ENCODE measurements around the gene LINC01488. TPM values are rescaled to one million over a fixed set of nuclear protein-coding genes. Genes with fewer than 3 reads are reported as not detected.

LINC01488 gene
- total RNA-seq, 4 donors from 2014 or later: not detected

- Histone ChIP-seq H3K9me3 (no peaks in the 10 kb centered on the region), H3K27me3 (no peaks in the 10 kb centered on the region), H3K4me1 (peaks cover 3 to 6% (median 5%) of the 10 kb centered on the region in 4 donors), H3K4me3 (no peak overlapping the region), H3K27ac (no peak overlapping the region), H3K36me3 (no peaks in the 10 kb centered on the region)
- 81% methylated on average over 9 of the region's 9 CpGs; no CpG with 5 or more reads in 1 of the 2 donors for WGBS, 2 donors (ENCODE audit: low coverage in 1 of 2)
- intact Hi-C loops (cut with DNase I; ENCODE audit: low total_unique reads): no loop called here
- TF ChIP-seq POLR2AphosphoS5 (IDR thresholded peaks at IDR 0.05): no peak
- no peak for TF ChIP-seq POLR2A (IDR thresholded peaks at IDR 0.05)
- TF ChIP-seq, protein P1, sequence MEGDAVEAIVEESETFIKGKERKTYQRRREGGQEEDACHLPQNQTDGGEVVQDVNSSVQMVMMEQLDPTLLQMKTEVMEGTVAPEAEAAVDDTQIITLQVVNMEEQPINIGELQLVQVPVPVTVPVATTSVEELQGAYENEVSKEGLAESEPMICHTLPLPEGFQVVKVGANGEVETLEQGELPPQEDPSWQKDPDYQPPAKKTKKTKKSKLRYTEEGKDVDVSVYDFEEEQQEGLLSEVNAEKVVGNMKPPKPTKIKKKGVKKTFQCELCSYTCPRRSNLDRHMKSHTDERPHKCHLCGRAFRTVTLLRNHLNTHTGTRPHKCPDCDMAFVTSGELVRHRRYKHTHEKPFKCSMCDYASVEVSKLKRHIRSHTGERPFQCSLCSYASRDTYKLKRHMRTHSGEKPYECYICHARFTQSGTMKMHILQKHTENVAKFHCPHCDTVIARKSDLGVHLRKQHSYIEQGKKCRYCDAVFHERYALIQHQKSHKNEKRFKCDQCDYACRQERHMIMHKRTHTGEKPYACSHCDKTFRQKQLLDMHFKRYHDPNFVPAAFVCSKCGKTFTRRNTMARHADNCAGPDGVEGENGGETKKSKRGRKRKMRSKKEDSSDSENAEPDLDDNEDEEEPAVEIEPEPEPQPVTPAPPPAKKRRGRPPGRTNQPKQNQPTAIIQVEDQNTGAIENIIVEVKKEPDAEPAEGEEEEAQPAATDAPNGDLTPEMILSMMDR (IDR thresholded peaks at IDR 0.05): no peak
- DNase-seq: no peak
- in situ Hi-C loops (cut with MboI; ENCODE audit: low pct_ligation_motif_present in 1 of 4, low pct_unique_long_range_greater_than_20kb in 1 of 4, low sequenced_read_pairs in 3 of 4): loop anchor here in 1 of 4 donors (25.0 kb wide), 1 partner anchor 199 kb away; the partner anchor contains the start of gene CCND1
Observed at GRCh38 chr11:69437876-69438205, 43.6 kb upstream of the LINC01488 start.

GRCh38 chr11:69438286-69438920 is 43.1 kb upstream of the LINC01488 start:
- Histone ChIP-seq H3K27me3 (no peaks in the 10 kb centered on the region), H3K9me3 (no peaks in the 10 kb centered on the region), H3K4me1 (peaks cover 7 to 12% (median 10%) of the 10 kb centered on the region in 4 donors), H3K27ac (no peak overlapping the region), H3K36me3 (no peaks in the 10 kb centered on the region), H3K4me3 (no peak overlapping the region)
- in situ Hi-C loops (cut with MboI; ENCODE audit: low pct_ligation_motif_present in 1 of 4, low pct_unique_long_range_greater_than_20kb in 1 of 4, low sequenced_read_pairs in 3 of 4) (loop anchor here in 1 of 4 donors (25.0 kb wide), 1 partner anchor 199 kb away; the partner anchor contains the start of gene CCND1), intact Hi-C loops (cut with DNase I; ENCODE audit: low total_unique reads) (no loop called here)
- no peak for DNase-seq
- WGBS, 2 donors (ENCODE audit: low coverage in 1 of 2): 83% methylated on average over 25 of the region's 25 CpGs; no CpG with 5 or more reads in 1 of the 2 donors
- TF ChIP-seq, protein P1 (IDR thresholded peaks at IDR 0.05): no peak
- TF ChIP-seq POLR2AphosphoS5 (IDR thresholded peaks at IDR 0.05) (no peak), POLR2A (IDR thresholded peaks at IDR 0.05) (no peak), EP300 (IDR thresholded peaks at IDR 0.05; ENCODE audit: low read depth) (no peak)

DNA sequence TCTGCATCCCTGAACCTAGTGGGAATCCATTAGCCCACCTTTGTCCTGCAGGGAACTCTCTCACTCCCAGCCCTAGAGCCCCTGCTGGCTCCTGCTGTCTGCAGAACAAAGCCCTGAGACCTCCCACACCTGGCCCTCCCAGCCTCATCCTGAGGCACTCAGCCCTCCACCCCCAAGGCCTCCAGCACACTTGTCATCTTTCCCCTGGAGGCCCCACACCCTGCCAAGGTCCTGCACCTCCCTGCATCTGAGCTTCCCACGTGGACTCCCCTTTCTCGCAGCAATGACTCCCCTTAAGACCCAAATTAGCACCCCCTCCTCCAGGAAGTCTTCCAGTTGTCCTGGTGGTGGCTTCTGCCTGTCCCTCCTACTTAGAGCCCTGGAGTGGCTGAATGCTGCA is 42.3 kb upstream of the LINC01488 start:
- 70 to 88% methylated on average over 2 of the region's 2 CpGs for WGBS, 2 donors (ENCODE audit: low coverage in 1 of 2)
- no peaks in the 10 kb centered on the region for H3K27me3 ChIP-seq
- TF ChIP-seq POLR2A (IDR thresholded peaks at IDR 0.05) (no peak), POLR2AphosphoS5 (IDR thresholded peaks at IDR 0.05) (no peak), EP300 (IDR thresholded peaks at IDR 0.05; ENCODE audit: low read depth) (no peak)
- TF ChIP-seq, protein P1 (IDR thresholded peaks at IDR 0.05): no peak
- no peak for DNase-seq
- intact Hi-C loops (cut with DNase I; ENCODE audit: low total_unique reads): no loop called here
- no peaks in the 10 kb centered on the region for H3K9me3 ChIP-seq
- peaks cover 14 to 19% (median 17%) of the 10 kb centered on the region in 4 donors for H3K4me1 ChIP-seq
- H3K36me3 ChIP-seq: no peaks in the 10 kb centered on the region
- H3K27ac ChIP-seq: no peak overlapping the region
- H3K4me3 ChIP-seq: no peak overlapping the region
- in situ Hi-C loops (cut with MboI; ENCODE audit: low pct_ligation_motif_present in 1 of 4, low pct_unique_long_range_greater_than_20kb in 1 of 4, low sequenced_read_pairs in 3 of 4): loop anchor here in 1 of 4 donors (25.0 kb wide), 1 partner anchor 198 kb away; the partner anchor contains the start of gene CCND1

- in situ Hi-C loops (cut with MboI; ENCODE audit: low pct_ligation_motif_present in 1 of 4, low pct_unique_long_range_greater_than_20kb in 1 of 4, low sequenced_read_pairs in 3 of 4): loop anchor here in 1 of 4 donors (25.0 kb wide), 1 partner anchor 197 kb away; the partner anchor contains the start of gene CCND1
Observed at GRCh38 chr11:69439651-69440464, 41.6 kb upstream of the LINC01488 start.

More at GRCh38 chr11:69439651-69440464, 41.6 kb upstream of the LINC01488 start:
- TF ChIP-seq POLR2A (IDR thresholded peaks at IDR 0.05) (no peak), POLR2AphosphoS5 (IDR thresholded peaks at IDR 0.05) (no peak), EP300 (IDR thresholded peaks at IDR 0.05; ENCODE audit: low read depth) (no peak)
- TF ChIP-seq, protein P1 (IDR thresholded peaks at IDR 0.05): no peak
- Histone ChIP-seq H3K27ac (no peak overlapping the region), H3K27me3 (no peaks in the 10 kb centered on the region), H3K9me3 (no peaks in the 10 kb centered on the region), H3K36me3 (no peaks in the 10 kb centered on the region), H3K4me1 (peaks cover 17 to 24% (median 21%) of the 10 kb centered on the region in 4 donors), H3K4me3 (no peak overlapping the region)
- intact Hi-C loops (cut with DNase I; ENCODE audit: low total_unique reads): no loop called here
- no peak for DNase-seq
- WGBS, 2 donors (ENCODE audit: low coverage in 1 of 2): 86% methylated on average over 13 of the region's 13 CpGs; no CpG with 5 or more reads in 1 of the 2 donors

Data from transverse colon (tissue), 4 donors.